Keratinocyte (primary cell): Measurements from ENCODE around the gene MICU2. TPM values are rescaled to one million over a fixed set of nuclear protein-coding genes. Genes with fewer than 3 reads are reported as not detected.

Experiments
- DNase-seq: peaks from one replicate; pipeline ENCODE4 v3.0.0-alpha.2; 2011; ENCODE audit warnings: low read depth, missing footprints, low spot score
- FAIRE-seq: peaks from 2 replicates; lab custom pipeline; 2011; peaks lifted over from hg19 to GRCh38; lab: Jason Lieb, UNC
- H2AFZ ChIP-seq: 2 replicates; pipeline ENCODE4 v1.6.0; 2012; ENCODE audit warnings: low read length, control low read depth, inconsistent platforms; ENCODE audit not compliant: control insufficient read depth
- H3K27ac ChIP-seq: 2 replicates; pipeline ENCODE4 v1.5.1; 2011; ENCODE audit warnings: low read length; ENCODE audit not compliant: control insufficient read depth, insufficient read depth
- H3K27me3 ChIP-seq: 3 replicates; pipeline ENCODE4 v1.6.0; 2011; ENCODE audit warnings: low read length; ENCODE audit not compliant: control insufficient read depth, insufficient read depth; ENCODE audit errors: extremely low read depth
- H3K36me3 ChIP-seq, 2 experiments: 2 replicates in 1 of 2; 3 replicates in 1 of 2; pipeline ENCODE4 v1.5.1; 2011; ENCODE audit warnings: low read length in 2 of 2, mild to moderate bottlenecking in 1 of 2; ENCODE audit not compliant: control insufficient read depth in 2 of 2, insufficient read depth in 2 of 2; ENCODE audit errors: extremely low read depth in 1 of 2
- H3K4me1 ChIP-seq: 3 replicates; pipeline ENCODE4 v1.5.1; 2011; ENCODE audit warnings: low read length; ENCODE audit not compliant: control insufficient read depth, insufficient read depth; ENCODE audit errors: extremely low read depth
- H3K4me2 ChIP-seq: 3 replicates; pipeline ENCODE4 v1.6.0; 2011; ENCODE audit warnings: low read depth, low read length; ENCODE audit not compliant: control insufficient read depth, insufficient read depth; ENCODE audit errors: extremely low read depth
- H3K4me3 ChIP-seq, 3 experiments: fragments of 200-600 bp in 1 of 3; sonication (generic) in 1 of 3; 2 replicates in 2 of 3; 3 replicates in 1 of 3; pipeline ENCODE4 v1.5.1; 2011 to 2016; ENCODE audit warnings: low read length in 3 of 3, mild to moderate bottlenecking in 3 of 3, control low read depth in 2 of 3, inconsistent platforms in 1 of 3, low read depth in 1 of 3, mixed read lengths in 1 of 3, mixed run types in 1 of 3, moderate library complexity in 1 of 3; ENCODE audit not compliant: control insufficient read depth in 2 of 3, insufficient read depth in 2 of 3; ENCODE audit errors: extremely low read depth in 1 of 3
- H3K79me2 ChIP-seq: 2 replicates; pipeline ENCODE4 v1.6.0; 2012; ENCODE audit warnings: low read length; ENCODE audit not compliant: control insufficient read depth, insufficient read depth
- H3K9ac ChIP-seq: 3 replicates; pipeline ENCODE4 v1.6.0; 2011; ENCODE audit warnings: low read length; ENCODE audit not compliant: control insufficient read depth, insufficient read depth; ENCODE audit errors: extremely low read depth
- H3K9me1 ChIP-seq: 3 replicates; pipeline ENCODE4 v1.6.0; 2011; ENCODE audit warnings: low read length; ENCODE audit not compliant: control insufficient read depth, insufficient read depth; ENCODE audit errors: extremely low read depth
- H3K9me3 ChIP-seq: 2 replicates; pipeline ENCODE4 v1.5.1; 2012; ENCODE audit warnings: low read depth, low read length; ENCODE audit not compliant: control insufficient read depth
- H4K20me1 ChIP-seq: 3 replicates; pipeline ENCODE4 v1.6.0; 2011; ENCODE audit warnings: low read length; ENCODE audit not compliant: control insufficient read depth, insufficient read depth; ENCODE audit errors: extremely low read depth
- EZH2 ChIP-seq: IDR thresholded peaks from one replicate; pipeline ENCODE4 v1.6.1; 2012; ENCODE audit warnings: inconsistent platforms, mild to moderate bottlenecking, low read length, moderate library complexity
- dilution Hi-C: fragments of 300-500 bp; cut with MboI; formaldehyde crosslinking; loops from one replicate; pipeline ENCODE4 v1.7.0; 2020; ENCODE audit warnings: low sequenced_read_pairs; ENCODE audit not compliant: extremely low pct_ligation_motif_present
- polyA plus RNA-seq, 5 experiments: library from polyadenylated mRNA; depleted of rRNA in 3 of 5; stranded (reverse) in 3 of 5; stranded (forward) in 1 of 5; unstranded in 1 of 5; fragments of >200 nt; gene quantifications; 1 replicate in 1 of 5; 2 replicates in 3 of 5; 3 replicates in 1 of 5; pipeline versions ENCODE4 v1.2.1 to v1.2.3, GENCODE V29; 2011 to 2012; ENCODE audit warnings: missing spikeins in 2 of 5, low read depth in 1 of 5, low replicate concordance in 1 of 5
- TF ChIP-seq, protein P1 (sequence below), 3 experiments: IDR thresholded peaks in 1 of 3; conservative IDR thresholded peaks in 1 of 3; optimal IDR thresholded peaks in 1 of 3; 2 replicates in 2 of 3; 3 replicates in 1 of 3; pipeline versions ENCODE3 to v1.5.1; 2011; ENCODE audit warnings: low read length in 3 of 3, mild to moderate bottlenecking in 3 of 3, moderate library complexity in 2 of 3, control low read depth in 1 of 3, inconsistent platforms in 1 of 3; ENCODE audit not compliant: insufficient read depth in 2 of 3; ENCODE audit errors: extremely low read depth in 1 of 3

Gene MICU2
- polyA plus RNA-seq, 1 donor (not counting 4 experiments of a cell fraction or from before 2014, with no cell fraction given) = 42.9 TPM

DNA sequence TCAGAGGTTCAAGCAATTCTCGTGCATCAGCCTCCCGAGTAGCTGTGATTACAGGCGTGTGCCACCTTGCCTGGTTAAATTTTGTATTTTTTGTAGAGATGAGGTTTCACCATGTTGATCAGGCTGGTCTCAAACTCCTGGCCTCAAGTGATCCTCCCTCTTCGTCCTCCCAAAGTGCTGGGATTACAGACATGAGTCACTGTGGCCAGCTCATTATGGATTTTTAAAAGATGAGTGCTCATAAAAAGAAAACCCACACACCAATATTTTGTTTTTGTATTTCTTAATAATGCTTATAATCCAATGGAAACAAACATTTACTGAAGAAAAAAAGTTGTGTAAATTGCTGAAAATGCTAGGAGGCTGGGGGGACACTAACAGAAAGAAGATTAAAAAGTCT lies 5.0 kb upstream of the MICU2 start:
- FAIRE-seq = no peak
- Histone ChIP-seq H3K9me1 (no peaks in the 10 kb centered on the region), H3K4me2 (no peak overlapping the region), H3K4me3 (no peak overlapping the region), H3K27me3 (no peaks in the 10 kb centered on the region), H3K4me1 (peaks cover 4% of the 10 kb centered on the region), H3K9me3 (no peaks in the 10 kb centered on the region), H3K36me3 (no peaks in the 10 kb centered on the region), H4K20me1 (no peaks in the 10 kb centered on the region), H3K9ac (no peak overlapping the region), H3K27ac (no peak overlapping the region), H2AFZ (no peak overlapping the region), H3K79me2 (no peaks in the 10 kb centered on the region)
- TF ChIP-seq, protein P1, sequence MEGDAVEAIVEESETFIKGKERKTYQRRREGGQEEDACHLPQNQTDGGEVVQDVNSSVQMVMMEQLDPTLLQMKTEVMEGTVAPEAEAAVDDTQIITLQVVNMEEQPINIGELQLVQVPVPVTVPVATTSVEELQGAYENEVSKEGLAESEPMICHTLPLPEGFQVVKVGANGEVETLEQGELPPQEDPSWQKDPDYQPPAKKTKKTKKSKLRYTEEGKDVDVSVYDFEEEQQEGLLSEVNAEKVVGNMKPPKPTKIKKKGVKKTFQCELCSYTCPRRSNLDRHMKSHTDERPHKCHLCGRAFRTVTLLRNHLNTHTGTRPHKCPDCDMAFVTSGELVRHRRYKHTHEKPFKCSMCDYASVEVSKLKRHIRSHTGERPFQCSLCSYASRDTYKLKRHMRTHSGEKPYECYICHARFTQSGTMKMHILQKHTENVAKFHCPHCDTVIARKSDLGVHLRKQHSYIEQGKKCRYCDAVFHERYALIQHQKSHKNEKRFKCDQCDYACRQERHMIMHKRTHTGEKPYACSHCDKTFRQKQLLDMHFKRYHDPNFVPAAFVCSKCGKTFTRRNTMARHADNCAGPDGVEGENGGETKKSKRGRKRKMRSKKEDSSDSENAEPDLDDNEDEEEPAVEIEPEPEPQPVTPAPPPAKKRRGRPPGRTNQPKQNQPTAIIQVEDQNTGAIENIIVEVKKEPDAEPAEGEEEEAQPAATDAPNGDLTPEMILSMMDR (optimal IDR thresholded peaks at IDR 0.05 in 1 of 3, IDR thresholded peaks at IDR 0.05 in 1 of 3, conservative IDR thresholded peaks at IDR 0.05 in 1 of 3; ENCODE audit: extremely low read depth in 1 of 3, insufficient read depth in 2 of 3, low read length in 3 of 3) = no peak
- DNase-seq = no peak
- dilution Hi-C loops = no loop called here

DNA sequence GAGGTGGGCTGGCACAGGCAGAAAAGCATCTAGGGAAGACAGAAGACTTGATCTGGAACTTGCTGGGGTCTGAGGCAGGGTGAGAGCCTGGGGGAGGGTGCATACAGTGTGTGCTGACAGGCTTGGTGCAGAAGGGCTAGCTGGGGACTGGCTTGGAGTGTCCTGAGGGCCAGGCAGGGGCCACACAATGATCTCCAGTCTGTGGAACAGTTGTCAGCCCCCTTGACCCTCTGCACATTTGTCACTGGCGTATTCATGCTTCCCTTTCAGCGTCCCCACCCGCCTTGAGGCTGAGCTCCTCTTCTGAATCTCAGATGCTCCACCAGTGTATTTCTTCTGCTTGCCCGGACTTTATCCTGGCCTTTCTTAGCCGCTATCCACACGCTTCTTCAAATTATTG lies 2.8 kb upstream of the MICU2 start:
- no peaks in the 10 kb centered on the region for H4K20me1 ChIP-seq
- dilution Hi-C loops = no loop called here
- H3K27me3 ChIP-seq = no peaks in the 10 kb centered on the region

More for the DNA sequence above, 2.8 kb upstream of the MICU2 start:
- no peak for TF ChIP-seq EZH2
- TF ChIP-seq, protein P1 (optimal IDR thresholded peaks at IDR 0.05 in 1 of 3, IDR thresholded peaks at IDR 0.05 in 1 of 3, conservative IDR thresholded peaks at IDR 0.05 in 1 of 3; ENCODE audit: extremely low read depth in 1 of 3, insufficient read depth in 2 of 3, low read length in 3 of 3) = no peak
- Histone ChIP-seq H3K27ac (no peak overlapping the region), H3K4me1 (peaks cover 6% of the 10 kb centered on the region), H3K4me3 (no peak overlapping the region), H3K79me2 (peaks cover 13% of the 10 kb centered on the region), H3K9me1 (no peaks in the 10 kb centered on the region), H3K36me3 (no peaks in the 10 kb centered on the region), H2AFZ (no peak overlapping the region), H3K9me3 (no peaks in the 10 kb centered on the region), H3K9ac (no peak overlapping the region), H3K4me2 (no peak overlapping the region)
- DNase-seq (no peak), FAIRE-seq (no peak)
